SU-DHL-6 (cell line): ENCODE data around the gene TMEM117.

Experiments used
- EZH2phosphoT487 ChIP-seq: fragments of 200-600 bp; sonication (generic), shearing (Covaris generic); conservative IDR thresholded peaks from 2 replicates; pipeline ENCODE4 v1.6.1; 2018; ENCODE audit warnings: mild to moderate bottlenecking, antibody characterized with exemption, low read length, moderate library complexity, mixed read lengths
- TF ChIP-seq, protein P1 (sequence below): fragments of 200-600 bp; sonication (generic); IDR thresholded peaks from one replicate; pipeline ENCODE4 v1.5.1; 2017; ENCODE audit warnings: antibody characterized with exemption, mild to moderate bottlenecking, low read length, moderate library complexity; ENCODE audit not compliant: insufficient read depth, poor library complexity, severe bottlenecking

- TF ChIP-seq, protein P1, sequence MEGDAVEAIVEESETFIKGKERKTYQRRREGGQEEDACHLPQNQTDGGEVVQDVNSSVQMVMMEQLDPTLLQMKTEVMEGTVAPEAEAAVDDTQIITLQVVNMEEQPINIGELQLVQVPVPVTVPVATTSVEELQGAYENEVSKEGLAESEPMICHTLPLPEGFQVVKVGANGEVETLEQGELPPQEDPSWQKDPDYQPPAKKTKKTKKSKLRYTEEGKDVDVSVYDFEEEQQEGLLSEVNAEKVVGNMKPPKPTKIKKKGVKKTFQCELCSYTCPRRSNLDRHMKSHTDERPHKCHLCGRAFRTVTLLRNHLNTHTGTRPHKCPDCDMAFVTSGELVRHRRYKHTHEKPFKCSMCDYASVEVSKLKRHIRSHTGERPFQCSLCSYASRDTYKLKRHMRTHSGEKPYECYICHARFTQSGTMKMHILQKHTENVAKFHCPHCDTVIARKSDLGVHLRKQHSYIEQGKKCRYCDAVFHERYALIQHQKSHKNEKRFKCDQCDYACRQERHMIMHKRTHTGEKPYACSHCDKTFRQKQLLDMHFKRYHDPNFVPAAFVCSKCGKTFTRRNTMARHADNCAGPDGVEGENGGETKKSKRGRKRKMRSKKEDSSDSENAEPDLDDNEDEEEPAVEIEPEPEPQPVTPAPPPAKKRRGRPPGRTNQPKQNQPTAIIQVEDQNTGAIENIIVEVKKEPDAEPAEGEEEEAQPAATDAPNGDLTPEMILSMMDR: no peak
- no peak for TF ChIP-seq EZH2phosphoT487
Observed at GRCh38 chr12:44101475-44101874, 265.6 kb downstream of the TMEM117 start.
